Nephron (organoid): ENCODE data around the gene CCNY.
A peak's percentile ranks its signal among the peaks of the same experiment; 100 is the strongest.

Experiments used
- H3K27ac Mint-ChIP-seq, 3 experiments: 2 replicates each; pipeline ENCODE4 v1.8.0; 2020; ENCODE audit warnings: mixed read lengths in 3 of 3, mild to moderate bottlenecking in 2 of 3, moderate library complexity in 1 of 3
- H3K27me3 Mint-ChIP-seq: 2 replicates; pipeline ENCODE4 v1.8.0; 2021; ENCODE audit warnings: low read depth, mild to moderate bottlenecking, moderate library complexity, mixed read lengths
- H3K36me3 Mint-ChIP-seq: 2 replicates; pipeline ENCODE4 v1.8.0; 2020; ENCODE audit warnings: low read depth, mixed read lengths
- H3K4me1 Mint-ChIP-seq: 2 replicates; pipeline ENCODE4 v1.8.0; 2020; ENCODE audit warnings: mixed read lengths
- H3K4me3 Mint-ChIP-seq, 3 experiments: 2 replicates each; pipeline ENCODE4 v1.8.0; 2020; ENCODE audit warnings: mild to moderate bottlenecking in 3 of 3, mixed read lengths in 3 of 3, moderate library complexity in 2 of 3
- H3K9me3 Mint-ChIP-seq: 2 replicates; pipeline ENCODE4 v1.8.0; 2020; ENCODE audit warnings: mixed read lengths
- TF ChIP-seq, protein P1 (sequence below), 3 experiments: fragments of 200-600 bp; sonication (generic); IDR thresholded peaks; one replicate each; pipeline ENCODE4 v1.5.0; 2021; ENCODE audit warnings: antibody characterized with exemption in 3 of 3; ENCODE audit not compliant: unreplicated experiment in 3 of 3

Gene CCNY

DNA sequence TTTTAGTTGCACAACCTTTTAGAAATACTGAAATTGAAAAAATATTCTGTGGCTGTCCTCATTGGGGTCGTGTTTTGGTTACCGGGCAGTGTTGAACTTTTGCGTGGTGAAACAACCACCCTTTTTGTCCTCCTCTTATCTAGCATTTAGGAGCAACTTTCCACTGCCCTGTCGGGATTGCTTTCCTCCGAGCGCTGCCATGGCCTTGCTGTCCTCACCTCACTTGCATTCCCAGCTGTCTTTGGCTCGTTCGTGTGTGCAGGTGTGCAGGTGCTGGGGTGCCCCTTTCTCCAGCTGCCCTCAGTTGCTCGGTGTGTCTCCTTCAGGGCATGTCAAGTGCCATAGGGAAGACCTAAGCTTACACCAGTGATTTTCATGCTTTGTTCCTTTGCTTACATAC is 151.9 kb downstream of the CCNY start:
- no peak overlapping the region for H3K4me3 Mint-ChIP-seq
- peaks cover 44% of the 10 kb centered on the region for H3K36me3 Mint-ChIP-seq
- H3K9me3 Mint-ChIP-seq, result no peaks in the 10 kb centered on the region
- TF ChIP-seq, protein P1, sequence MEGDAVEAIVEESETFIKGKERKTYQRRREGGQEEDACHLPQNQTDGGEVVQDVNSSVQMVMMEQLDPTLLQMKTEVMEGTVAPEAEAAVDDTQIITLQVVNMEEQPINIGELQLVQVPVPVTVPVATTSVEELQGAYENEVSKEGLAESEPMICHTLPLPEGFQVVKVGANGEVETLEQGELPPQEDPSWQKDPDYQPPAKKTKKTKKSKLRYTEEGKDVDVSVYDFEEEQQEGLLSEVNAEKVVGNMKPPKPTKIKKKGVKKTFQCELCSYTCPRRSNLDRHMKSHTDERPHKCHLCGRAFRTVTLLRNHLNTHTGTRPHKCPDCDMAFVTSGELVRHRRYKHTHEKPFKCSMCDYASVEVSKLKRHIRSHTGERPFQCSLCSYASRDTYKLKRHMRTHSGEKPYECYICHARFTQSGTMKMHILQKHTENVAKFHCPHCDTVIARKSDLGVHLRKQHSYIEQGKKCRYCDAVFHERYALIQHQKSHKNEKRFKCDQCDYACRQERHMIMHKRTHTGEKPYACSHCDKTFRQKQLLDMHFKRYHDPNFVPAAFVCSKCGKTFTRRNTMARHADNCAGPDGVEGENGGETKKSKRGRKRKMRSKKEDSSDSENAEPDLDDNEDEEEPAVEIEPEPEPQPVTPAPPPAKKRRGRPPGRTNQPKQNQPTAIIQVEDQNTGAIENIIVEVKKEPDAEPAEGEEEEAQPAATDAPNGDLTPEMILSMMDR (IDR thresholded peaks at IDR 0.05; ENCODE audit: unreplicated experiment in 3 of 3), result no peak
- no peak overlapping the region for H3K27ac Mint-ChIP-seq
- peaks cover 34% of the 10 kb centered on the region for H3K4me1 Mint-ChIP-seq
- H3K27me3 Mint-ChIP-seq, result no peaks in the 10 kb centered on the region

DNA sequence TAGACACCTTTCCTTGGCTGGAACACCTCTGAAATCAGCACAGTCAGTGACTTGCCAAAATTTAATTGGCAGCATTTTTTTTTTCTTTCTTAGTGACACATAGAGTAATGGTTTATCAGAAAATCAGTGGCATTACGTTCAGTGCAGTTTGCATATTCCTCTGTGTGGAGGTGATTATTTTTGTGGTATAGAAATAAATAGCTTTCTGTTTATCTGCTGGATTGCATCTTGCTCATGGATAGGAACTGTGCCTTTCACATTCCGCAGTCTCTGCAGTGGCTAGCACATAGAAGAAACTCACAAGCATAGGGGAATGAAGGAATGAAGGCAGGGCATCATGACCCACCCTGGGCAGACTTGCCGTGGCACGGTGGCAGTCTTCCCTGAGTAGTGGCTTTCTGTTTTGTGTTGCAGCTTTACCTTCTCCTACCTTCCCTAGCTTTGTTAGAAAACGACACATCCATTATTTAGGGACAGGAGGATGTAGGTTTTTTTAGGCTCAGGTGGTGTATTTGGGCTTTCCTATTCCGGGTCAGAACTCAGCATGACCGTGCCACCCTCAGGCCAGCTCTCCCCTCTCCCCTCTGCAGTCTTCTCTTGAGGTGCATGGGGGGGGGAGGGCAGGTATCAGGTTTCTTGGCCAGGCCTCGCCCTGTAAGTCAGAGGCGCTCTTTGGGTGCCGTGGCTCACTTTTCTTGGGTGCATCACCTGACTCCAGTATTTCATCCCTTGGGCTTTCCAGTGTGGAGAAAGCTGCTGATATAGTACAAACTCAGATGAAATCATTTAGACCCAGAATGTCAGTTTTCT is 156.3 kb downstream of the CCNY start:
- H3K4me3 Mint-ChIP-seq, result no peak overlapping the region
- no peaks in the 10 kb centered on the region for H3K27me3 Mint-ChIP-seq
- peak overlapping the region in 1 of 3 experiments; percentile 47 for H3K27ac Mint-ChIP-seq
- no peaks in the 10 kb centered on the region for H3K9me3 Mint-ChIP-seq
- peaks cover 18% of the 10 kb centered on the region for H3K36me3 Mint-ChIP-seq
- H3K4me1 Mint-ChIP-seq, result peaks cover 31% of the 10 kb centered on the region
- TF ChIP-seq, protein P1 (IDR thresholded peaks at IDR 0.05; ENCODE audit: unreplicated experiment in 3 of 3), result no peak

DNA sequence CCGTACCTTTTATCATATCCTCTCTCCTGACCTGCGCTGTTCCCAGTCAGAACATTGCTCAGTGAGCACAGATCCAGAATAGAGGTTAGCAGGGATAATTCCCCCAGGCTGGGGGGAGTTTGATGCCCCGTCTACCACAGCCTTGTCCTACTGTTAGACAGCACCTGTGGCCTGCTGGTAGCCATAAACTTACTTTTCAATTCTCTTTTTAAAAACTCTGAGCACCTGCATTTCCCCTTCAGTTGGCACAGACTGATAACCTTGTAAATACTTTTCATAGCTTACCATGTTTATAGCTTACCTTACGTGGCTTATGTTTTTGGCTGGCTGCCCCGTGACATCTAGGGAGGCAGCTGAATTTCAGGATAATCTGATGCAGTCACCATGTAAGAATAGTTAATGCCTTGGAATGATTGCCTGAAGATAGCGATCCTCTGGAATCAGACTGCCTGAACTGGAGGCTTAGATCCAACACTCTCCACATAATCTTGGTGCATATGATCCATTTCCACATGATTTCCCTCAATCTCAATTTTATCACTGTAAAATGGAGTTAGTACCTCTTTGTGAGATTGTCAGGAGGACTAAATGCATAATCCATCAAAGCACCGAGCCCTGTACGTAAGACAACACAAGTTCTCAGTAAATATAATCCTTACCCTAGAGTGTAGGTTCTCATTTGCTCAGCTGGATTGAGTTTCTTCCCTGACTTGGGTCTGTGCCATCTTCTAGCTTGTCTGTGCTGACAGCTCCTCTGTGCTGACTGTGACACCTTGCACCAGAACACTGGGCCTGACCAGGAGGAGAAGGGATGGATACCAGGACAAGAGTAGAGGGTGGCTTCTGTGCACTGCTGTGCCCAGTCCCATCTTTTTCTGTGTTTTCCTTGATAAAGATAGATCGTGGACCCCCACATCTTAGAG is 157.1 kb downstream of the CCNY start:
- Mint-ChIP-seq H3K9me3 (no peaks in the 10 kb centered on the region), H3K4me3 (no peak overlapping the region), H3K27me3 (no peaks in the 10 kb centered on the region), H3K27ac (peak overlapping the region; percentile 41 to 63 (median 47)), H3K36me3 (peaks cover 15% of the 10 kb centered on the region), H3K4me1 (peaks cover 28% of the 10 kb centered on the region)
- TF ChIP-seq, protein P1 (IDR thresholded peaks at IDR 0.05; ENCODE audit: unreplicated experiment in 3 of 3), result no peak

DNA sequence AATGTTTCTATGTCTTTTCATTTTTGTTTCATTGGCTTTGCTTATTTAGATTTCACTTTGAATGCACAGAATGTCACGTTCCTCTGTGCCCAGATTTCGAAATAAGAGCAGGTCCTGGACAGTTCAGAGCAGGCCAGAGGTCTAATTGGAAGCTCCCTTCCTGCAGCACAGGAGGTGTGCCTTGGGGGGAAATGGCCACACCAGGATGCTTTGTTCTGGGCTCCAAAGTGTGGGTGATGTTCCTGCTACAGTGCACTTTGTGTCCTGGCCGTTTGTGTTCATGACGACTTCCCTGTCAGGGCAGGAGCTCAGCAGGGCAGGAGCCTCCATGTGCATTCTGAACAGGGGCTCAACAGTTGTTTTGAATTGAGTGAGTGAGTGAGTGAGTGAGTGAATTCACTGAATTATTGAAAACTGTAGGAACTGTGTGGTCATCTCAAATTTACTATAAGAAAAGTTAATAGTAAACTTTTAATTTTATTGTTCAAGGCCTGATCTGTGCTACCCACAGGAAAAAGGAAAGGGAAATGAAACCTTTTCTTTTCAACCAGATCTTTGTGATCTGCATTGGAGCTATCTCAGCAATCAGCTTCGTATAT is 159.3 kb downstream of the CCNY start:
- Mint-ChIP-seq H3K4me1 (peaks cover 33% of the 10 kb centered on the region), H3K36me3 (peaks cover 9% of the 10 kb centered on the region), H3K27ac (peak overlapping the region in 2 of 3 experiments; percentile 6 to 11), H3K27me3 (no peaks in the 10 kb centered on the region), H3K9me3 (no peaks in the 10 kb centered on the region), H3K4me3 (no peak overlapping the region)
- TF ChIP-seq, protein P1 (IDR thresholded peaks at IDR 0.05; ENCODE audit: unreplicated experiment in 3 of 3), result no peak

DNA sequence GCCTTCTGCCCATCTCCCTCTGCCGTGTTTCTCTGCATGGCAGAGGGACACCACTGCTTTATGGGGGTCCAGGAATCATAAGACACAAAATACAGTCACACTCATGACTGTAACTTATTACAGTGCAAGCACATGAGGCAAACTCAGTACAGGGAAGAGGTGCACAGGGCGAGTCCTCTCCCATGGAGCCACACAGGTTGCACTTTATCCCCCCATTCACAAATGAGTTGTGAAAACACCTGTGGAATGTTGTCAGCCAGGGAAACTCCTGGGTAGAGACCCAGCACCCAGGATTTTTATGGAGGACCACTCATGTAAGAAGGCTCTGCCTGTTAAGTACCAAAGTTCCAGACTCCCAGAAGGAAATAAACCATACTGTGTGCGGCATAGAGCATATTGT is 161.6 kb downstream of the CCNY start:
- Mint-ChIP-seq H3K36me3 (no peaks in the 10 kb centered on the region), H3K27ac (no peak overlapping the region), H3K4me3 (no peak overlapping the region), H3K9me3 (no peaks in the 10 kb centered on the region), H3K27me3 (no peaks in the 10 kb centered on the region), H3K4me1 (peaks cover 40% of the 10 kb centered on the region)
- TF ChIP-seq, protein P1 (IDR thresholded peaks at IDR 0.05; ENCODE audit: unreplicated experiment in 3 of 3), result no peak
